Activated CD8-positive, alpha-beta T cell treated with anti-CD3 and anti-CD28 coated beads for 36 hours (primary cell): ENCODE results near the gene TWNK. TPM values are rescaled to one million over a fixed set of nuclear protein-coding genes. Genes with fewer than 3 reads are reported as not detected.

Experiments used
- ATAC-seq: fragments of 200-7000 bp; cut with Tn5 transposase; one replicate; pipeline ENCODE4 v1.10.0; 2021; ENCODE audit warnings: mild to moderate bottlenecking, moderate library complexity
- CTCF ChIA-PET: fragments of 350-600 bp; sonication (Branson Sonifier 250); formaldehyde crosslinking; loops from one replicate; lab custom pipeline; 2021; ENCODE audit warnings: antibody characterized with exemption; lab: Charles Lee
- POLR2A ChIA-PET: fragments of 350-600 bp; sonication (Branson Sonifier 250); formaldehyde crosslinking; loops from one replicate; lab custom pipeline; 2021; ENCODE audit warnings: antibody characterized with exemption; lab: Charles Lee
- DNase-seq: peaks from one replicate; pipeline ENCODE4 v3.0.0-alpha.2; 2020
- H3K27ac Mint-ChIP-seq: one replicate; pipeline ENCODE4 v1.8.0; 2021; ENCODE audit warnings: mild to moderate bottlenecking, mixed read lengths
- H3K27me3 Mint-ChIP-seq: one replicate; pipeline ENCODE4 v1.8.0; 2021; ENCODE audit warnings: mixed read lengths
- H3K36me3 Mint-ChIP-seq: one replicate; pipeline ENCODE4 v1.8.0; 2021; ENCODE audit warnings: low read depth, mixed read lengths
- H3K4me1 Mint-ChIP-seq: one replicate; pipeline ENCODE4 v1.8.0; 2021; ENCODE audit warnings: low read depth, mixed read lengths
- H3K4me3 Mint-ChIP-seq: one replicate; pipeline ENCODE4 v1.8.0; 2021; ENCODE audit warnings: mild to moderate bottlenecking, moderate library complexity, mixed read lengths
- H3K9me3 Mint-ChIP-seq: one replicate; pipeline ENCODE4 v1.8.0; 2021; ENCODE audit warnings: mixed read lengths
- intact Hi-C: fragments of 100-400 bp; cut with micrococcal nuclease; formaldehyde crosslinking; loops from one replicate; pipeline ENCODE4 v1.10.0; 2022
- total RNA-seq, 2 experiments: library from RNA; stranded (reverse); gene quantifications; one replicate each; pipeline ENCODE4 v1.2.3, GENCODE V29; 2021
- TF ChIP-seq, protein P1 (sequence below): fragments of 200-600 bp; IDR thresholded peaks from one replicate; pipeline ENCODE4 v1.8.0; 2022; ENCODE audit warnings: antibody characterized with exemption, mild to moderate bottlenecking

Gene TWNK
- total RNA-seq, 2 experiments from 2014 or later = 18.0 to 19.0 TPM

DNA sequence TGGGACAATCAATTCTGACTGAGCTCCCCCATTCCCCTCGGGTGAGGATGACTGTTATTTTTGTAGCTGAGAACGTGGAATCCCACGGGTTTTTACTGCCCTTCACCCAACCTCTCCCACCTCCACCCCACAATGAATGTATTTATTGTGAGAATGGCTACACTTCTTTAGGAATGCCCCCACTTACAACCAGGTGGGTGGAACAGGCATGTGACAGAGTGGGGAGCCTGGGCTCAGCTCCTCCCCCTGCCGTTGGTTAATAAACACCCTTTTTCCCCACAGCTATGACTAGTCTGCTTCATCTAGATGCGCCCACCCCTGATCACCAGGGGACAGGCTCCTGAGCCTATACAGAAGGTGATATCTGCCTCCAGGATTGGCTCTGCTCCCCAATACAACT, 2.0 kb upstream of the TWNK start:
- peaks cover 31% of the 10 kb centered on the region for H3K4me1 Mint-ChIP-seq
- no peak overlapping the region for H3K27ac Mint-ChIP-seq
- intact Hi-C loops = no loop called here
- CTCF ChIA-PET = interaction anchor here (1.4 to 6.6 kb wide), 4 partner anchors 12 to 29 kb away, joined by 6 to 50 read pairs (median 8); partner anchors contain the start of genes LZTS2 and SEMA4G
- TF ChIP-seq, protein P1, sequence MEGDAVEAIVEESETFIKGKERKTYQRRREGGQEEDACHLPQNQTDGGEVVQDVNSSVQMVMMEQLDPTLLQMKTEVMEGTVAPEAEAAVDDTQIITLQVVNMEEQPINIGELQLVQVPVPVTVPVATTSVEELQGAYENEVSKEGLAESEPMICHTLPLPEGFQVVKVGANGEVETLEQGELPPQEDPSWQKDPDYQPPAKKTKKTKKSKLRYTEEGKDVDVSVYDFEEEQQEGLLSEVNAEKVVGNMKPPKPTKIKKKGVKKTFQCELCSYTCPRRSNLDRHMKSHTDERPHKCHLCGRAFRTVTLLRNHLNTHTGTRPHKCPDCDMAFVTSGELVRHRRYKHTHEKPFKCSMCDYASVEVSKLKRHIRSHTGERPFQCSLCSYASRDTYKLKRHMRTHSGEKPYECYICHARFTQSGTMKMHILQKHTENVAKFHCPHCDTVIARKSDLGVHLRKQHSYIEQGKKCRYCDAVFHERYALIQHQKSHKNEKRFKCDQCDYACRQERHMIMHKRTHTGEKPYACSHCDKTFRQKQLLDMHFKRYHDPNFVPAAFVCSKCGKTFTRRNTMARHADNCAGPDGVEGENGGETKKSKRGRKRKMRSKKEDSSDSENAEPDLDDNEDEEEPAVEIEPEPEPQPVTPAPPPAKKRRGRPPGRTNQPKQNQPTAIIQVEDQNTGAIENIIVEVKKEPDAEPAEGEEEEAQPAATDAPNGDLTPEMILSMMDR = no peak
- H3K4me3 Mint-ChIP-seq = no peak overlapping the region
- no peak for ATAC-seq
- H3K27me3 Mint-ChIP-seq = no peaks in the 10 kb centered on the region
- POLR2A ChIA-PET = interaction anchor here (1.1 to 1.3 kb wide), 3 partner anchors 11 to 20 kb away, joined by 3 to 5 read pairs (median 3); no protein-coding TSS in a partner anchor
- H3K9me3 Mint-ChIP-seq = no peaks in the 10 kb centered on the region
- peaks cover 19% of the 10 kb centered on the region for H3K36me3 Mint-ChIP-seq
- DNase-seq = no peak

- intact Hi-C loops = no loop called here
- H3K9me3 Mint-ChIP-seq = no peaks in the 10 kb centered on the region
- H3K27ac Mint-ChIP-seq = no peak overlapping the region
- peaks cover 40% of the 10 kb centered on the region for H3K4me1 Mint-ChIP-seq
- TF ChIP-seq, protein P1 = no peak
- DNase-seq = no peak
- ATAC-seq = no peak
- no peaks in the 10 kb centered on the region for H3K27me3 Mint-ChIP-seq
- H3K36me3 Mint-ChIP-seq = peaks cover 30% of the 10 kb centered on the region
- ChIA-PET POLR2A (interaction anchor here (0.9 to 2.9 kb wide), 5 partner anchors 11 to 73 kb away, joined by 3 to 25 read pairs (median 5); partner anchors contain the start of gene LZTS2), CTCF (interaction anchor here (1.1 to 6.6 kb wide), 5 partner anchors 11 to 45 kb away, joined by 3 to 50 read pairs (median 6); partner anchors contain the start of genes LZTS2, PDZD7, SEMA4G and SFXN3)
- peak overlapping the region; percentile 96 for H3K4me3 Mint-ChIP-seq
These were observed 756 bp upstream of the TWNK start for GRCh38 chr10:100986623-100986951.

DNA sequence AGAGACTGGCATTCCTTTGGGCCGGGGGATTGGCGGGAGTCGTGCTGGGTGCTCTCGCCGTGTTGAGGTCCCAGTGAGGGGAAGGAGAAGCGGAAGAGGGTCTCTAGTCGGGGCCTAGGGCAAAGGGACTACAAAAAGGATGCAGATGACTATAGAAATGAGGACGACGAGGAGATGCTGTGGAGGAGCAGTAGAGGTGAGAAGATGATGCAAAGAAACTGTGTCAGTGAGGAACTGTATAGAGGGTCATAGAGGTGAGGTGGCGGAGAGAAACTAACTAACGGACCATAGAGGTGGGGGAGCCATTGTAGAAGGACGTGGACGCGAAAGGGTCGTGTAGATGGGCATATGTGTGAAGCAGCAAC, 324 bp downstream of the TWNK start:
- H3K36me3 Mint-ChIP-seq = peaks cover 32% of the 10 kb centered on the region
- H3K27me3 Mint-ChIP-seq = no peaks in the 10 kb centered on the region
- peak overlapping the region; percentile 96 for H3K4me3 Mint-ChIP-seq
- POLR2A ChIA-PET = interaction anchor here (0.9 to 2.9 kb wide), 4 partner anchors 11 to 42 kb away, joined by 3 to 25 read pairs (median 3); partner anchors contain the start of gene LZTS2
- H3K4me1 Mint-ChIP-seq = peaks cover 40% of the 10 kb centered on the region
- ATAC-seq (peak; percentile 21), DNase-seq (no peak)
- CTCF ChIA-PET = interaction anchor here (1.6 to 6.6 kb wide), 4 partner anchors 10 to 31 kb away, joined by 7 to 50 read pairs (median 8); partner anchors contain the start of gene SEMA4G
- H3K9me3 Mint-ChIP-seq = no peaks in the 10 kb centered on the region
- H3K27ac Mint-ChIP-seq = peak overlapping the region; percentile 89
- intact Hi-C loops = no loop called here
- TF ChIP-seq, protein P1 = no peak

- intact Hi-C loops = no loop called here
- ChIA-PET POLR2A (interaction anchor here (1.0 to 2.9 kb wide), 3 partner anchors 10 to 18 kb away, joined by 3 to 25 read pairs (median 3); partner anchors contain the start of gene LZTS2), CTCF (interaction anchor here (1.6 to 6.6 kb wide), 3 partner anchors 9 to 31 kb away, joined by 7 to 50 read pairs (median 7); no protein-coding TSS in a partner anchor)
- DNase-seq (no peak), ATAC-seq (no peak)
- Mint-ChIP-seq H3K27me3 (no peaks in the 10 kb centered on the region), H3K4me3 (peak overlapping the region; percentile 96), H3K4me1 (peaks cover 40% of the 10 kb centered on the region), H3K36me3 (peaks cover 35% of the 10 kb centered on the region), H3K27ac (no peak overlapping the region), H3K9me3 (no peaks in the 10 kb centered on the region)
- TF ChIP-seq, protein P1 = no peak
These were observed 823 bp downstream of the TWNK start for GRCh38 chr10:100988166-100988565.

- POLR2A ChIA-PET = interaction anchor here (0.5 to 2.9 kb wide), 3 partner anchors 9 to 447 kb away, joined by 3 to 25 read pairs (median 3); partner anchors contain the start of gene LZTS2
- peaks cover 42% of the 10 kb centered on the region for H3K36me3 Mint-ChIP-seq
- CTCF ChIA-PET = interaction anchor here (1.6 to 6.6 kb wide), 2 partner anchors 8 to 30 kb away, joined by 7 to 50 read pairs; no protein-coding TSS in a partner anchor
These were observed 1.7 kb downstream of the TWNK start for GRCh38 chr10:100989088-100989487.

More at GRCh38 chr10:100989088-100989487, 1.7 kb downstream of the TWNK start:
- Mint-ChIP-seq H3K9me3 (no peaks in the 10 kb centered on the region), H3K27me3 (no peaks in the 10 kb centered on the region), H3K27ac (no peak overlapping the region), H3K4me3 (peak overlapping the region; percentile 96), H3K4me1 (peaks cover 40% of the 10 kb centered on the region)
- DNase-seq = no peak
- intact Hi-C loops = no loop called here
- TF ChIP-seq, protein P1 = no peak
- ATAC-seq = no peak
